Cardiac muscle cell (in vitro differentiated cells and primary cell): ENCODE measurements around the gene SYNE2. TPM values are rescaled to one million over a fixed set of nuclear protein-coding genes. Genes with fewer than 3 reads are reported as not detected.

Source experiments
- DNase-seq, 2 donors: peaks; one replicate each; pipeline versions ENCODE4 v3.0.0 to v3.0.0-alpha.2; 2010 to 2017; ENCODE audit warnings: low read depth in 1 of 2, low spot score in 1 of 2
- H3K27ac ChIP-seq: fragments of 200-600 bp; sonication (generic); 2 replicates; pipeline ENCODE4 v1.5.1; 2016
- H3K27me3 ChIP-seq: fragments of 200-600 bp; sonication (generic); 2 replicates; pipeline ENCODE4 v1.6.0; 2016; ENCODE audit warnings: control low read depth
- H3K36me3 ChIP-seq: fragments of 200-600 bp; sonication (generic); 2 replicates; pipeline ENCODE4 v1.5.1; 2016; ENCODE audit warnings: control low read depth
- H3K4me1 ChIP-seq: fragments of 200-600 bp; sonication (generic); 2 replicates; pipeline ENCODE4 v1.8.1; 2017; ENCODE audit warnings: low read depth, mild to moderate bottlenecking, mixed run types
- H3K4me3 ChIP-seq: fragments of 200-600 bp; sonication (generic); 2 replicates; pipeline ENCODE4 v1.5.1; 2016; ENCODE audit warnings: mild to moderate bottlenecking
- H3K9me3 ChIP-seq: fragments of 200-600 bp; sonication (generic); 2 replicates; pipeline ENCODE4 v1.5.1; 2017; ENCODE audit warnings: low read depth, mild to moderate bottlenecking, control low read depth
- CTCF ChIP-seq: IDR thresholded peaks from 2 replicates; pipeline ENCODE4 v1.5.1; 2012; ENCODE audit warnings: low read depth, mild to moderate bottlenecking, low read length
- polyA plus RNA-seq: library from polyadenylated mRNA; unstranded; fragments of >200 nt; fragmentation: Nextera tagmentation; extraction: Ambion mirVana; gene quantifications from 2 replicates; pipeline ENCODE4 v1.2.1, GENCODE V29; 2016
- total RNA-seq: library from RNA; depleted of rRNA; stranded (reverse); fragments of >200 nt; gene quantifications from 2 replicates; pipeline ENCODE4 v1.2.3, GENCODE V29; 2016

The SYNE2 gene
- total and polyA plus RNA-seq, 2 experiments from 2014 or later = 36.0 to 95.2 TPM

GRCh38 chr14:64212666-64213065, 359.9 kb downstream of the SYNE2 start:
- Histone ChIP-seq H3K4me1 (peaks cover 26% of the 10 kb centered on the region), H3K27me3 (no peaks in the 10 kb centered on the region), H3K9me3 (no peaks in the 10 kb centered on the region), H3K27ac (peak overlapping the region; percentile 79), H3K4me3 (no peak overlapping the region), H3K36me3 (peaks cover 19% of the 10 kb centered on the region)
- no peak for TF ChIP-seq CTCF
- DNase-seq = no peak

GRCh38 chr14:64213086-64213485, 360.3 kb downstream of the SYNE2 start:
- Histone ChIP-seq H3K4me3 (no peak overlapping the region), H3K27ac (peak overlapping the region; percentile 79), H3K27me3 (no peaks in the 10 kb centered on the region), H3K9me3 (no peaks in the 10 kb centered on the region), H3K36me3 (peaks cover 19% of the 10 kb centered on the region), H3K4me1 (peaks cover 30% of the 10 kb centered on the region)
- DNase-seq = peak in 1 of 2 donors; percentile 27
- TF ChIP-seq CTCF = no peak

- no peak for TF ChIP-seq CTCF
- H3K4me3 ChIP-seq = no peak overlapping the region
- H3K27ac ChIP-seq = peak overlapping the region; percentile 79
- peaks cover 39% of the 10 kb centered on the region for H3K4me1 ChIP-seq
- H3K36me3 ChIP-seq = peaks cover 14% of the 10 kb centered on the region
- no peaks in the 10 kb centered on the region for H3K9me3 ChIP-seq
- no peaks in the 10 kb centered on the region for H3K27me3 ChIP-seq
- DNase-seq = peak in 1 of 2 donors; percentile 19
Observed at GRCh38 chr14:64213853-64214570, 361.2 kb downstream of the SYNE2 start.

- no peaks in the 10 kb centered on the region for H3K27me3 ChIP-seq
- no peak for TF ChIP-seq CTCF
- no peak overlapping the region for H3K4me3 ChIP-seq
- H3K36me3 ChIP-seq = peaks cover 8% of the 10 kb centered on the region
- no peak for DNase-seq
- H3K27ac ChIP-seq = no peak overlapping the region
- H3K9me3 ChIP-seq = no peaks in the 10 kb centered on the region
- peaks cover 50% of the 10 kb centered on the region for H3K4me1 ChIP-seq
Observed at GRCh38 chr14:64215274-64215673, 362.5 kb downstream of the SYNE2 start.

GRCh38 chr14:64215978-64216377, 363.2 kb downstream of the SYNE2 start:
- Histone ChIP-seq H3K4me3 (no peak overlapping the region), H3K36me3 (peaks cover 8% of the 10 kb centered on the region), H3K9me3 (no peaks in the 10 kb centered on the region), H3K27ac (no peak overlapping the region), H3K4me1 (peaks cover 57% of the 10 kb centered on the region), H3K27me3 (no peaks in the 10 kb centered on the region)
- DNase-seq = no peak
- TF ChIP-seq CTCF = no peak
